Dendritic cell treated with granulocyte-macrophage colony-stimulating factor and Interleukin-4, amounts not matched to agents 40 ng/mL and 50 ng/mL, for 4 days (primary cell): ENCODE measurements around the gene GALM.
"Not testable (repeated sequence)": the region's sequence is repeated elsewhere in the genome, so short reads cannot be mapped to it uniquely, and the experiment has no call there.

ENCODE experiments used
- H3K27ac Mint-ChIP-seq: one replicate; pipeline ENCODE4 v1.8.0; 2022; ENCODE audit warnings: mild to moderate bottlenecking, mixed read lengths
- H3K27me3 Mint-ChIP-seq: one replicate; pipeline ENCODE4 v1.8.0; 2022; ENCODE audit warnings: mild to moderate bottlenecking, mixed read lengths
- H3K36me3 Mint-ChIP-seq: one replicate; pipeline ENCODE4 v1.8.0; 2022; ENCODE audit warnings: low read depth, mixed read lengths
- H3K4me1 Mint-ChIP-seq: one replicate; pipeline ENCODE4 v1.8.0; 2022; ENCODE audit warnings: low read depth, mixed read lengths
- H3K4me3 Mint-ChIP-seq: one replicate; pipeline ENCODE4 v1.8.0; 2022; ENCODE audit warnings: mild to moderate bottlenecking, moderate library complexity, mixed read lengths
- H3K9me3 Mint-ChIP-seq: one replicate; pipeline ENCODE4 v1.8.0; 2022; ENCODE audit warnings: mixed read lengths
- intact Hi-C: fragments of 100-400 bp; cut with micrococcal nuclease; formaldehyde crosslinking; loops from one replicate; pipeline ENCODE4 v1.15.0; 2022

GALM gene

DNA sequence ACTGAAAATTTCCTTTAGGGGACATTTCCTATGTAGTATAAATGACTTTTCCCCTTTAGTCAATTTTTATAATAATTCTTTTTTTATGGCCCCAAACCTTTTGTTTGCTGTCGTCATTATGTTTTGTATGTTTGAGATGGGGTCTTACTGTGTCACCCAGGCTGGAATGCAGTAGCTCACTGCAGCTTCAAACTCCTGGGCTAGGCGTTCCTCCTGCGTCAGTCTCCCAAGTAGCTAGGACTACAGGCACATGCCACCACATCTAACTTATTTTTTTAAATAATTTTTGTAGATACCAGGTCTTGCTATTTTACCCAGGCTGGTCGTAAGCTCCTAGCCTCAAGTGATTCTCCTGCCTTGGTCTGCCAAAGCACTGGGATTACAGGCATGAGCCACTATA is 30.8 kb upstream of the GALM start:
- H3K36me3 Mint-ChIP-seq, result no peaks in the 10 kb centered on the region
- H3K9me3 Mint-ChIP-seq, result peaks cover 1% of the 10 kb centered on the region
- peaks cover 20% of the 10 kb centered on the region for H3K27me3 Mint-ChIP-seq
- intact Hi-C loops, result no loop called here
- no peak overlapping the region for H3K4me3 Mint-ChIP-seq
- no peak overlapping the region for H3K27ac Mint-ChIP-seq
- peaks cover 19% of the 10 kb centered on the region for H3K4me1 Mint-ChIP-seq

DNA sequence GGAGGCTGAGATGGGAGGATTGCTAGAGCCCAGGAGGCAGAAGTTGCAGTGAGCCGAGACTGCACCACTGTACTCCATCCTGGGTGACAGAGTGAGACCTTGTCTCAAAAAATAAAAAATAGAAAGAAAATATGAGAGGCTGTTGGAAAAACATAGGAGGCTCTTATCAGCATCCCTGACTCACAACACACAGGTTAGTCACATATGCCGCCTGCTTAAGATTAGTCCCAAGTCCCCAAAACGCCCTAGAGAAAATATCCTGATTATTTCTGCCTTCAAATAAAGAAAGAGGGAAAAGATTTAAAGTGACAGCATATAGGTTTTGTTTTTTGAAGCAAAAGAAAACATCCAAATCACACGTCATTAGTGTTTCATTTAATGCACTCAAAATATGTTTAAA is 29.8 kb upstream of the GALM start:
- no peak overlapping the region for H3K27ac Mint-ChIP-seq
- H3K4me3 Mint-ChIP-seq, result no peak overlapping the region
- peaks cover 16% of the 10 kb centered on the region for H3K27me3 Mint-ChIP-seq
- peaks cover 19% of the 10 kb centered on the region for H3K4me1 Mint-ChIP-seq
- H3K9me3 Mint-ChIP-seq, result no peaks in the 10 kb centered on the region
- no peaks in the 10 kb centered on the region for H3K36me3 Mint-ChIP-seq
- intact Hi-C loops, result no loop called here

DNA sequence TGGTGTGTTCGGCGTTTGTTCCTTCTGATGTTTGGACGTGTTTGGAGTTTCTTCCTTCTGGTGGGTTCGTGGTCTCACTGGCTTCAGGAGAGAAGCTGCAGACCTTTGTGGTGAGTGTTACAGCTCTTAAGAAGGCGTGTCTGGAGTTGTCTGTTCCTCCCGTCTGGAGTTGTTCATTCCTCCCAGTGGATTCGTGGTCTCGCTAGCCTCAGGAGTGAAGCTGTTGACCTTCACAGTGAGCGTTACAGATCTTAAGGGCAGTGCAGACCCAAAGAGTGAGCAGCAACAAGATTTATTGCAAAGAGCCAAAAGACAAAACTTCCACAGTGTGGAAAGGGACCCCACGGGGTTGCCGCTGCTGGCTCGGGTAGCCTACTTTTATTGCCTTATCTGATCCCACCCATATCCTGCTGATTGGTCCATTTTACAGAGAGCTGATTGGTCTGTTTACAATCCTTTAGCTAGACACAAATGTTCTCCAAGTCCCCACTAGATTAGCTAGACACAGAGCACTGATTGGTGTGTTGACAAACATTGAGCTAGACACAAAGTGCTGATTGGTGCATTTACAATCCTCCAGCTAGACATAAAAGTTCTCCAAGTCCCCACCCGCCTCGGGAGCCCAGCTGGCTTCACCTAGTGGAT is 23.4 kb upstream of the GALM start:
- peak overlapping the region; percentile 48 for H3K27ac Mint-ChIP-seq
- intact Hi-C loops, H3K9me3 Mint-ChIP-seq, H3K4me1 Mint-ChIP-seq, H3K36me3 Mint-ChIP-seq, H3K27me3 Mint-ChIP-seq, H3K4me3 Mint-ChIP-seq: not testable (repeated sequence)

DNA sequence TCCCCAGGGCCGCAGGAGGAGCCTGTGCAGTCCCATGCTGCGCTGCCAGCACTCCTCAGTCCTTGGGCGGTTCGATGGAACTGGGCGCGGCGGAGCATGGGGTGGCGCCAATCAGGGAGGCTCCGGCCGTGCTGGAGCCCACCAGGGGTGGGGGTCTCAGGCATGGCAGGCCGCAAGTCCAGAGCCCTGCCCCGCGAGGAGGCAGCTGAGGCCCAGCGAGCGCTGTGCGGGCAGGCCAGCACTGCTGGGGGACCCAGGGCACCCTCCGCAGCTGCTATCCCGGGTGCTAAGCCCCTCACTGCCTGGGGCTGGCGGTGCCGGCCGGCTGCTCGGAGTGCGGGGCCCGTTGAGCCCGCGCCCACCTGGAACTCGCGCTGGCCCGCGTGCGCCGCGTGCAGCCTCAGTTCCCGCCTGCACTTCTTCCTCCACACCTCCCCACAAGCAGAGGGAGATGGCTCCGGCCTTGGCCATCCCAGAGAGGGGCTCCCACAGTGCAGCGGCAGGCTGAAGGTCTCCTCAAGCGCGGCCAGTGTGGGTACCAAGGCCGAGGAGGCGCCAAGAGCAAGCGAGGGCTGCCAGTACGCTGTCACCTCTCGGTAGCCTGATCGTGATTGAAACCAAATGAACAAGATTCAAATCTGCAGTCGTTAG is 22.8 kb upstream of the GALM start:
- no peak overlapping the region for H3K27ac Mint-ChIP-seq
- H3K9me3 Mint-ChIP-seq, result peaks cover 6% of the 10 kb centered on the region
- intact Hi-C loops, result no loop called here
- H3K4me3 Mint-ChIP-seq, result no peak overlapping the region
- H3K27me3 Mint-ChIP-seq, result peaks cover 6% of the 10 kb centered on the region
- no peaks in the 10 kb centered on the region for H3K36me3 Mint-ChIP-seq
- peaks cover 8% of the 10 kb centered on the region for H3K4me1 Mint-ChIP-seq

DNA sequence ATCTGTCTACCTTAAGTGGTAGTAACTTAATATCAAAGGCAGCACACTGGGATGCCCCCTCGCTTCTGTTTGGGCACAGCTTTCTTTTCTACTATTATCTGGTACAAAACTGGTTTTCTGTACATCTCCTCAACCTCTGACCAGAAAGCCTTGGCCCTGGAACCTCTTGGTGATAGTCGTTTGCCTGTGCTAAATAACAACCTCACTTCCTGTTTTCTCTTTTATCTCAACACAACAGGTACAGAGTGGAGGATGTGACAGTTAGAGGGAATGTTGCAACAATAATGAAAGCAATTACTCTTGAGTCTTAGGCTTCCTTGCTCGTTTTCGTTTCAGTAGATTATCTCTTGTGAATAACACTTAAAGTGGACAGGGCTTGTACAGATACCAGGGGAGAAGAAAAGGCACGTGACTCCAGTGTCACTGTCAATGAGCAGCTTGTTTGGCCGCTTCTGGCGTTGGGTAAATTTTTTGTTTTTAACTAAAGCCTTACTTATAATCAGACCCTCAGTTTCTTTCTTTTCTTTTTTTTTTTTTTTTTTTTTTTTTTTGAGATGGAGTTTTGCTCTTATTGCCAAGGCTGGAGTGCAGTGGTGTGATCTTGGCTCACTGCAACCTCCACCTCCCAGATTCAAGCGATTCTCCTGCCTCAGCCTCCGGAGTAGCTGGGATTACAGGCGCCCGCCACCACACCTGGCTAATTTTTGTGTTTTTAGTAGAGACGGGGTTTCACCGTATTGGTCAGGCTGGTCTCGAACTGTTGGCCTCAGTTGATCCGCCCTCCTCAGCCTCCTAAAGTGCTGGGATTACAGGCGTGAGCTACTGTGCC is 22.0 kb upstream of the GALM start:
- H3K27ac Mint-ChIP-seq, H3K27me3 Mint-ChIP-seq, intact Hi-C loops, H3K4me3 Mint-ChIP-seq, H3K36me3 Mint-ChIP-seq: not testable (repeated sequence)
- Mint-ChIP-seq H3K4me1 (peaks cover 15% of the 10 kb centered on the region), H3K9me3 (peaks cover 14% of the 10 kb centered on the region)

DNA sequence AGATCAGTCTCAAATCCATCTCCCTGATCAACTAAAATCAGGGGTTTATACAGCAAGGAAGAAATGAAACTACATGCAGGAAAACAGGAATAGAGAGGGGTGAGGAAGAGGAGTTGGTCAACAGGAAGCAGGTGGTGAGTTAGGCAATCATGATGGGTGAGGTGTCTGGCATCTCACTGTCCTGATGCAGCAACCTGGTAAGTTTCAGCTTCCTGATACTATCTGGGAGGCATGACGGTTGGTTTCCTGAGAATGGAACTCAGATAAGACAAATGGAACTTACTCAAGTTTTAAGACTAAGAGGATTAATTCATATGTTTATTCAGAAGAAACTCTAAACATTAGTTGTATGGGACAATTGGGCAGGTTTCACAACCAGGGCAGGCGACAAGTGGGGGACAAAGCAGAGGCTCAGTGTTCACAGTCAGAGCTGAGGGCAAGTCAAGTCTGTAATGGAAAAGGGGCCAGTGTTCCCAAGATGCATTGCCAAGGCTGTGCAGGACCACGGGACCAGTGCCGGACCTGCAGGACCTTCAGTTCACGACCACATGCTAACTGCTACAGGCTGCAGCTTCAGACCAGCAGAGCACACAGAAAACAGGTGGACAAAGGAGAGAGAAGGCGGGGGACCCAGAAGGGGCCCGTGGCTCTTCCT is 17.7 kb upstream of the GALM start:
- no peak overlapping the region for H3K4me3 Mint-ChIP-seq
- H3K27me3 Mint-ChIP-seq, result no peaks in the 10 kb centered on the region
- no peak overlapping the region for H3K27ac Mint-ChIP-seq
- intact Hi-C loops, result no loop called here
- peaks cover 26% of the 10 kb centered on the region for H3K4me1 Mint-ChIP-seq
- no peaks in the 10 kb centered on the region for H3K36me3 Mint-ChIP-seq
- peaks cover 15% of the 10 kb centered on the region for H3K9me3 Mint-ChIP-seq

DNA sequence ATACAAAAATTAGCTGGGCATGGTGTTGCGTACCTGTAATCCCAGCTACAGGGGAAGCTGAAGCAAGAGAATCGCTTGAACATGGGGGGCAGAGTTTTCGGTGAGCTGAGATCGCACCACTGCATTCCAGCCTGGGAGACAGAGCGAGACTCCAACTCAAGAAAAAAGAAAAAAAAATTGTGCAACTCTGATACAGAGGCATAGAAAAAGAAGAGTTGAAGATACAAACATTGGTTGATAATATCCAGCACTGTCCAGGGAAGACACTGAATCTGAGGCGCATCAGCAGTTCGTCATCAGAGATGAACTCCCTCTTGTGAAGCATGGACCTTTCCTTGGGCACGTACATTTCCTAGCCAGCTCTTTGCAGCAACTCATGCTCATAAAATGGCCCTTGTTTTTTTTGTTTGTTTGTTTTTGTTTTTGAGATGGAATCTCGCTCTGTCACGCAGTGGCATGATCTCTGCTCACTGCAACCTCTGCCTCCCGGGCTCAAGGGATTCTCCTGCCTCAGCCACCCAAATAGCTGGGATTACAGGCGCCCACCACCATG is 16.7 kb upstream of the GALM start:
- no peaks in the 10 kb centered on the region for H3K27me3 Mint-ChIP-seq
- intact Hi-C loops, result no loop called here
- no peak overlapping the region for H3K27ac Mint-ChIP-seq
- peaks cover 15% of the 10 kb centered on the region for H3K9me3 Mint-ChIP-seq
- no peak overlapping the region for H3K4me3 Mint-ChIP-seq
- H3K36me3 Mint-ChIP-seq, result no peaks in the 10 kb centered on the region
- peaks cover 36% of the 10 kb centered on the region for H3K4me1 Mint-ChIP-seq

DNA sequence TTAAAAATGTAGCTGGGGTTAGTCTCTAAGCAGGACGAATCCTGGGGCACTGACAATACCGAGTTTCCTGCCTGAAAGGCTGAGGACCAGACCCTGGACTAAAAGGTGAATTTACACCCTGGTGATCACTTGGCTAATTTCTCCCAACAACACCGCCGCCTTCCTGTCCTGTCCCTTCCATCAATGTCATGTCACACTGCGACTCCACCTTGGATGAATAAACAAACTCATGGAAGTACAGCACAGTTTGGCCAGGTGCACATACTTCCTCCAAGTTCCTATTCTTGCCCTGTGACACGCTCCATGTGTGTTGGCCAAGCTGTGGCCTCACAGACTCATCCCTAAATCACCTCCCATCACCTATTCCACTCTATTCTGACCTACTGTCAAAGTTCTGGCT is 15.9 kb upstream of the GALM start:
- peaks cover 44% of the 10 kb centered on the region for H3K4me1 Mint-ChIP-seq
- intact Hi-C loops, result loop anchor here (5.0 kb wide), 1 partner anchor 33 kb away; no protein-coding TSS in a partner anchor
- no peaks in the 10 kb centered on the region for H3K36me3 Mint-ChIP-seq
- no peak overlapping the region for H3K27ac Mint-ChIP-seq
- no peaks in the 10 kb centered on the region for H3K27me3 Mint-ChIP-seq
- no peak overlapping the region for H3K4me3 Mint-ChIP-seq
- peaks cover 15% of the 10 kb centered on the region for H3K9me3 Mint-ChIP-seq

DNA sequence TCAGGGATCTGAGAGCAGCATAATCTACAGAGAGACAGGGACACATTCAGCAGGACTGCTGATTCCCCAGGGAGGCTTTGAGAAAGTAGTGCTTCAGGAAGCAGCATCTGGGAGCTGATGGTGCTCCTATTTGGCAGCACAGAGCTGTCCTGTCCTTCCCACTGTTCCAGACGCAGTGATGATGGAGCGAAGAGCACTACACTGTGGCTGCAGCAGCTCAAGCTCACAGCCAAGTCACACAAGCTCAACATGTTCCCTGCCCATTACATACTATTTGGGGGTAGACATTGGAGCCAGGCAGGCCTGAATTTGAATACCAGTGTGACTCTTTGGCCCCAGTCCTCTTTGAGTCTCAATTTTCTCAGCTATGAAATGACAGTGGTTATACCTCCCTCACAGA is 15.2 kb upstream of the GALM start:
- Mint-ChIP-seq H3K27ac (no peak overlapping the region), H3K4me1 (peaks cover 51% of the 10 kb centered on the region), H3K27me3 (peaks cover 3% of the 10 kb centered on the region), H3K4me3 (no peak overlapping the region), H3K36me3 (no peaks in the 10 kb centered on the region), H3K9me3 (peaks cover 15% of the 10 kb centered on the region)
- intact Hi-C loops, result loop anchor here (5.0 kb wide), 1 partner anchor 33 kb away; no protein-coding TSS in a partner anchor

DNA sequence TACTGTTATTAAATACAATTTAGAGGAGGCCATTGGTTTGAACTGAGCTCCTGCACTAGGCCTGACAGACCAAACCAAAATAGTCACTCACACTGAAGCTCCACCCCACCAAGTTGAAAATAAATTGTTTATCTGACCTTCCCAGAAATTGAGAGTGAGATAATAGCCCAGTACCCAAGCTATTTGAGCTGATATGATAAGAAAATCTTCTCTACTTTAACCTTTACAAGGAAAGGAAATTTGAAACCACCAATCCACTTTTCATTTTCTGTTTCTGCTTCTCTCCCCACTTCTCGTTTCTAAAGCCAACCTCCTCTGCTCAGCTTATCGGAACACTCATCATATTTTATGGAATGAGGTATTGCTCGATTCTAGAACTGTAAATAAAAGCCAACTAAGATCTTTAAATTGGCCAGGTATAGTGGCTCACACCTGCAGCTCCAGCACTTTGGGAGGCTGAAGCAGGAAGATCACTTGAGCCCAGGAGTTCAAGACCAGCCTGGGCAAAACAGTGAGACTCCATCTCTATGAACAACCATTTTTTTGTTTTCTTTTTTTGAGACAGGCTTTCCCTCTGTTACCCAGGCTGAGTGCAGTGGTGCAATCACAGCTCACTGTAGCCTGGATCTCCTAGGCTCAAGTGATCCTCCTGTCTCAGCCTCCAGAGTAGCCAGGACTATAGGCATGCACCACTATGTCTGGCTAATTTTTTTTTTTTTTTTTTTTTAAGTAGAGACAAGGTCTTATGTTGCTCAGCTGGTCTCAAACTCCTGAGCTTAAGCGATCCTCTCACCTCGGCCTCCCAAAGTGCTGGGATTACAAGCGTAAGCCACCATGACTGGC is 13.3 kb upstream of the GALM start:
- H3K36me3 Mint-ChIP-seq, result no peaks in the 10 kb centered on the region
- H3K27ac Mint-ChIP-seq, result no peak overlapping the region
- peaks cover 14% of the 10 kb centered on the region for H3K9me3 Mint-ChIP-seq
- intact Hi-C loops, result loop anchor here (5.0 kb wide), 1 partner anchor 35 kb away; no protein-coding TSS in a partner anchor
- H3K4me1 Mint-ChIP-seq, result peaks cover 51% of the 10 kb centered on the region
- no peak overlapping the region for H3K4me3 Mint-ChIP-seq
- peaks cover 4% of the 10 kb centered on the region for H3K27me3 Mint-ChIP-seq

DNA sequence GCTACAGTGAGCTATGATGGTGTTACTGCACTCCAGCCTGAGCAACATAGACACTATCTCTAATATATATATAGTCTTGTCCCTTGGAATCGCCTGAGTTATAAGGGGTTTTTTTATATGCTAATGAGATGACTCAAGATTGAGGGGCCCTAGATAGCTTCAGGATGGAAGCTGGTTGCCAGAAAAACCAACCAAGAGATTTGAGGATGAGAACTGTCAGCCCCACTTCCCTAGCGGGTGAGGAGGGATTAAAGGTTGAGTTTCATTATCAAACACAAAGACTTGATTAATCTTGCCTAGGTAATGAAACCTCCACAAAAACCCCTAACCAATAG is 12.6 kb upstream of the GALM start:
- Mint-ChIP-seq H3K36me3 (no peaks in the 10 kb centered on the region), H3K4me1 (peaks cover 44% of the 10 kb centered on the region), H3K9me3 (peaks cover 7% of the 10 kb centered on the region), H3K27me3 (peaks cover 4% of the 10 kb centered on the region), H3K27ac (no peak overlapping the region), H3K4me3 (no peak overlapping the region)
- intact Hi-C loops, result loop anchor here (5.0 kb wide), 1 partner anchor 36 kb away; no protein-coding TSS in a partner anchor

DNA sequence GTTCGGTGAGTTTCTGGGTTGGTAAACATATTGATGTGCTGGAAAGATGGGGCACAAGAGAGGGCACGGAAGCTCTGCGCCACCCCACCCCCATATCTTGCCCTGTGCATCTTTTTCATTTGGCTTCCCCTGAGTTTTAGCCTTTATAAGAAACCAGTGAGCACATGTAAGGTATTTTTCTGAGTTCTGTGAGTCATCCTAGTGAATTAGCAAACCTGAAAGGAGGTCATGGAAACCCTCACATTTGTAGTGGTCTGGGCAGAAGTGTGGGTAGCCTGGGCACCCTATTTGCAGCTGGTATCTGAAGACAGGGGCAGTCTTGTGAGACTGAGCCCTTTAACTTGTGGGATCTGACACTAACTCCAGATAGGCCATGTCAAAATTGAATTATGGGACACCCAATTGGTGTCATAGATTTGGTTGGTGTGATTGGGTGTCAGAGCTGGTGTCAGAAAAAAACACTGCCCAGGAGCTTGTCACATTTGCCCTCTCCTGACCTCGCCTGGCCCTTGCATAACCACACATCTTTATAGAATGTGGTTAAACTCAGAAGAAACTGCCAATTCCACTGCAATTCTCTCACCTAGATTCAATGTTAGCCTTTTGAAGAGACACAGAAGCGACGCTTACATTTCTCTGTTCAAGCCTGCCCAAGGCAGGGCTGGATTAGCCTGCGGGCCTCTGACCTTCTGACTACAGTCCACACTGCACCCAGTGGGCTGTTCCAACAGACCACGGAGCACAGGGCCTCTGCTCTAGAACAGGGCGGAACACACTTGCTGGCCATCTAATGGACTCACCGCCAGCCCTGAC is 12.0 kb upstream of the GALM start:
- Mint-ChIP-seq H3K27ac (peak overlapping the region; percentile 75), H3K4me1 (peaks cover 38% of the 10 kb centered on the region), H3K36me3 (no peaks in the 10 kb centered on the region), H3K4me3 (no peak overlapping the region), H3K9me3 (peaks cover 1% of the 10 kb centered on the region), H3K27me3 (peaks cover 4% of the 10 kb centered on the region)
- intact Hi-C loops, result loop anchor here (5.0 kb wide), 1 partner anchor 37 kb away; no protein-coding TSS in a partner anchor
